GM21737 (cell line): ENCODE measurements around the gene PITPNC1.
"Not testable (repeated sequence)": the region's sequence is repeated elsewhere in the genome, so short reads cannot be mapped to it uniquely, and the experiment has no call there.

ENCODE experiments used
- ATAC-seq: cut with Tn5 transposase; IDR thresholded peaks from one replicate; pipeline ENCODE4 v1.9.1; 2021; ENCODE audit warnings: mild to moderate bottlenecking, moderate library complexity; ENCODE audit not compliant: unreplicated experiment

PITPNC1 gene

GRCh38 chr17:67481808-67482207 is 104.7 kb downstream of the PITPNC1 start:
- no peak for ATAC-seq

- ATAC-seq: no peak
These were observed 105.7 kb downstream of the PITPNC1 start for GRCh38 chr17:67482764-67483163.

- ATAC-seq: no peak
These were observed 107.2 kb downstream of the PITPNC1 start for GRCh38 chr17:67484261-67484660.

- no peak for ATAC-seq
These were observed 108.6 kb downstream of the PITPNC1 start for GRCh38 chr17:67485666-67486065.

GRCh38 chr17:67487506-67487905 is 110.4 kb downstream of the PITPNC1 start:
- no peak for ATAC-seq

GRCh38 chr17:67488161-67488560 is 111.1 kb downstream of the PITPNC1 start:
- no peak for ATAC-seq

- no peak for ATAC-seq
These were observed 111.7 kb downstream of the PITPNC1 start for GRCh38 chr17:67488768-67489167.

GRCh38 chr17:67489273-67489672 is 112.2 kb downstream of the PITPNC1 start:
- ATAC-seq: no peak

GRCh38 chr17:67490471-67490870 is 113.4 kb downstream of the PITPNC1 start:
- ATAC-seq: no peak

- ATAC-seq: no peak
These were observed 114.1 kb downstream of the PITPNC1 start for GRCh38 chr17:67491009-67491680.

- no peak for ATAC-seq
These were observed 114.6 kb downstream of the PITPNC1 start for GRCh38 chr17:67491681-67492024.

GRCh38 chr17:67492251-67492740 is 115.2 kb downstream of the PITPNC1 start:
- ATAC-seq: no peak

- no peak for ATAC-seq
These were observed 115.9 kb downstream of the PITPNC1 start for GRCh38 chr17:67492824-67493517.

- ATAC-seq: no peak
These were observed 116.7 kb downstream of the PITPNC1 start for GRCh38 chr17:67493812-67494211.

GRCh38 chr17:67495534-67495933 is 118.5 kb downstream of the PITPNC1 start:
- ATAC-seq: not testable (repeated sequence)

GRCh38 chr17:67496286-67496685 is 119.2 kb downstream of the PITPNC1 start:
- no peak for ATAC-seq

- ATAC-seq: no peak
These were observed 122.6 kb downstream of the PITPNC1 start for GRCh38 chr17:67499685-67500084.

- no peak for ATAC-seq
These were observed 123.2 kb downstream of the PITPNC1 start for GRCh38 chr17:67500261-67500660.

- ATAC-seq: no peak
These were observed 123.7 kb downstream of the PITPNC1 start for GRCh38 chr17:67500677-67501300.

- no peak for ATAC-seq
These were observed 125.1 kb downstream of the PITPNC1 start for GRCh38 chr17:67502151-67502550.

- ATAC-seq: no peak
These were observed 126.1 kb downstream of the PITPNC1 start for GRCh38 chr17:67503184-67503583.

- no peak for ATAC-seq
These were observed 126.7 kb downstream of the PITPNC1 start for GRCh38 chr17:67503739-67504138.
